Measurements from ENCODE around the gene ECHS1.
"Not testable (repeated sequence)": the region's sequence is repeated elsewhere in the genome, so short reads cannot be mapped to it uniquely, and the experiment has no call there.

The ECHS1 gene

GRCh38 chr10:133373174-133374090 lies at the start of gene ECHS1:
Gene ECHS1 (minus strand): TSS chr10:133373354. CDS start chr10:133373333, 21 bp downstream.
- DNase-seq (ENCODE audit: low read depth in 2 of 2): peak; percentile 74 to 78

- DNase-seq (ENCODE audit: low read depth in 2 of 2): no peak
Observed at GRCh38 chr10:133422223-133422806, 49.2 kb upstream of the ECHS1 start.

DNA sequence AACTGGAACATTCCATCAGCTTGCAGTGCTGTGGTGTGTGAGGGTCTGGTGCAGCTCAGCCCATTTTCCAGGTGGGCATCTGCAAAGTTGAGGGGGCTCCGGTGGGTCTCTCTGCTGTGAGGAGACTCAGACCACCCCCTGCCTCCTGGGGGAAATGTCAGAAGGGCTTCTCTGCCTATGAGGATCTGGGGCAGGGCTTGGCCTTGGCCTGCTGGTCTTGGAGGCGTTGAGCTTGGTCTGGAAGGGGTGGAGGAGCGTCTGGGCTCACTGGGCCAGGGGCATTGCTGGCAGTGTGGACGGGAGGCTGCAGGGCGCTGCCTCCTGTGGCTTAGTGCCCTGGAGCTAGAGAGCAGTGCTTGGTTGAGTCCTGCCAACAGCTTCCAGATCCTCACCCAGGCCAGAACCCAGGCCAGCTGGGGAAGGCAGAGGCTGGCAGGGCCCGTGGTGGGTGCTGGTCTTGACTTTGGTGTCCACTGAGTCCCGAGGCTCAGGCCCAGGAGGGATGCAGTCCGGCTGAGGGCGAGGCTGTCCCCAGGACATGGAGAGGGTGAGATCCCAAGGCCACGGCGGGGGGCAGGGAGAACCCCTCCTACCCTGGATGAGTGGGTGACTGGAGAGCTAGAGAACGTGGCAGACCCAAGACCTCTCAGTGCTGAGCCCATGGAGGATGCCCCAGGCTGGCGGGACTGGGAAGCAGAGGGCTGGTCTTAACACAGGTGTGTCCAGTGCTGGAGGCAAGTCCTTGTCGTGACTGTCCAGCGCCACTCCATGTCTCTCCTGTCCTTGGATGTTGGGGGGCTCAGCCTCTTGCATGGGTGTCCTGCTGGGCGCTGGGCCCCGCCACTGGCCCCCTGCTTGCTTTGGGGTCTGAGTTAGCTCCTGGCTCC lies 48.4 kb upstream of the ECHS1 start:
- no peak for DNase-seq (ENCODE audit: low read depth in 2 of 2)

DNA sequence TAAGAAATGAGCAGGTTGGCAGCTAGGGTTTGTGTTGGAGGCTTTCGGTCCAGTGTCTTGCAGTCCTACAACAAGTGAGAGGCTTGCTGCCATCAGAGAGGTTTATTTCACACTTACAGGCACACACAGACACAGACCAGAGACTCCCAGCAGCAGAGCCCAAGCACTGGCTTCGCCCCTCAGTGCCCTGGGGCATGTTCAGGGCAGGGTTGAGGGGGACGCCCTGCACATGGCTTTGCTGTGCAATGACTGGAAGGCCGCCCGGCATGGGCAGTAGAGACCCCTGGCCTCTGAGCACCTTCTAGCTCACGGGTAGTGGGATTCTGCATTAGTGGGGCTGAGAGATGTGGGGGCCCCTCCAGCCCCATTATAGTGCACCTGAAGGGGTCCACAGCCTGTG lies 47.4 kb upstream of the ECHS1 start:
- DNase-seq (ENCODE audit: low read depth in 2 of 2): no peak

GRCh38 chr10:133420028-133420427 lies 46.9 kb upstream of the ECHS1 start:
- DNase-seq (ENCODE audit: low read depth in 2 of 2): no peak

GRCh38 chr10:133419211-133419950 lies 46.2 kb upstream of the ECHS1 start:
- DNase-seq (ENCODE audit: low read depth in 2 of 2): no peak

DNA sequence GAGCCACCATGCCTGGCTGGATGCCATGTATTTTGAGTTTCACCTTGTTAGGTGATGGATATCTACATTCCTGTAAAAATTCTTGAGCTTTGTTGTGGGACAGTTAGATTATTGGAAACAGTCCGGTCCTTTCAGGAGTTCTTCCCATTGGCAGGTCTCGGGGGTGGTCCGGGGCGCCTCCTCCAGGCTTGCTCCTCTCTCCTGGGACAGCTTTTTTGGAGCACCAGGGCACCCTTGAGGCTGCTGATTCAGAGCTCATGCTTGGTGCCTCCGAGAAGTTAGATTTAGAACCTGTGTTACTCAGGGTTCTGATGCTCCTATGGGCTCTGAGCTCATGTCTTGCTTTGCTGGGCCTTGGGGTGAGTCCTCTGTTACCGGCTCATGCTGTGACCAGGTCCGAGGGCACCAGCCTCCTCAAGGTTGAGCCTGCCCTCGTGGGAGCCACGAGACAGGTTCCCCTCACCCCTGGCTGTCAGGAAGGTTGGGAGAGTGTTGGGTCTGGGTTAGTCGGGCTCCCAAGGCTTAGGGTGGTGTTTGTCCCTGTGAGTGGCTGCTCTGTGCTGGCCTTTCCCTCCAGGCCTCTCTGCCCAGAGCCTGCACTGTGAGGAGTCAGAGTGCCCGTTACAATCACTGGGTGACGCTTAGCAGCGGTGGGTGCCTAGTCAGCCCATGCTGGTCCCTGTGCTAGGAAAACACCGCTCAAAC lies 45.3 kb upstream of the ECHS1 start:
- no peak for DNase-seq (ENCODE audit: low read depth in 2 of 2)

DNA sequence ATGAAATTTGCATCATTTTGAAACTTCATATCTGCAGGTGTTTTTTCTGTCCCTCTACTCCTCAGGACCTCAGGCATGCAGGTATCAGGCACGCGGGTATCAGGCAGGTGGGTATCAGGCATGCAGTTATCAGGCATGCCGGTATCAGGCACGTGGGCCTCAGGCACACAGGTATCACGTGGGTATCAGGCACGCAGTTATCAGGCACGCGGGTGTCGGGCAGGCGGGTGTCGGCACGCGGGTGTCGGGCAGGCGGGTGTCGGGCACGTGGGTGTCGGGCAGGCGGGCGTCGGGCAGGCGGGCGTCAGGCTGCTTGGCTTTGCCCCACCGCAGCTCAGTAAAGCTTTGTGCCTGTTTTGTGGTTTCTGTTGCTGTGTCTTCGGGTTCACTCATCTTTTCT lies 42.6 kb upstream of the ECHS1 start:
- no peak for DNase-seq (ENCODE audit: low read depth in 2 of 2)

- not testable (repeated sequence) for DNase-seq (ENCODE audit: low read depth in 2 of 2)
Observed at GRCh38 chr10:133414401-133414800, 41.2 kb upstream of the ECHS1 start.

GRCh38 chr10:133412381-133412711 lies 39.2 kb upstream of the ECHS1 start:
- no peak for DNase-seq (ENCODE audit: low read depth in 2 of 2)

DNA sequence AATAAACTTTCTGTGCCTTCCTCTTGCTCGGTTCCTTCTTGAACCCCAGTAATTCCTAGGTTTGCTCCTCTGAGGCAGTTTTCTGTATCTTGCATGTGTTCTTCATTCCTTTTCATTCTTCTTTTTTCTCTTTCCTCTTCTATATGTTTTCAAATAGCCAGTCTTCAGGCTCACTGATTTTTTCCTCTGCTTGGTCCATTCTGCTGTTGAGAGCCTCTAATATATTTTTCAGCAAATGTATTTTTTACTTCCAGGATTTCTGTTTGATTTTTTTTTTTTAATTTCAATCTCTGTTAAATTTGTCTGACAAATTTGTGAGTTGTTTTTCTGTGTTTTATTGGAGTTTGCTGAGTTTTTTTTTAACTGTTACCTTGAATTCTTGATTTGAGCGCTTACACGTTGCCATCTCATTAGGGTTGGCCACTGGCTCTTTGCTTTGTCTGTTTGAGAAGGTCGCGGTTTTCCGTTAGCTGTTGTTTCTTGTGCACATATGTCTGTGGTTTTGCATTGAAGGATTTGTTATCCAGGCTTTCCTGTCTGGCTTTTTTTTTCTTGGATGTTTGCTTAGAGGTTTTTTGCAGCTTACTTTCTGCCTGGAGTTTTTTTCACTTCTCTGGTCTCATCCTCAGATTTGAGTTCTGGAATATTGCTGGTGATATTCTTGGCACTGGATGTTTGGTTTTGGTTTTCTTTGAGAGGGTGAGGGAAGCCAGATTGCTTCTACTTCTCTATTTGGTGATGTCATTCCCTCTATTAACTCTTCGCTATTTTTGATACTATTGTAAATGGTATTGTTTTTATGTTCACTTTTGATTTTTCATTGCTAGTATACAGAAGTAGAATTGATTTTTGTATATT lies 38.6 kb upstream of the ECHS1 start:
- DNase-seq (ENCODE audit: low read depth in 2 of 2): no peak

DNA sequence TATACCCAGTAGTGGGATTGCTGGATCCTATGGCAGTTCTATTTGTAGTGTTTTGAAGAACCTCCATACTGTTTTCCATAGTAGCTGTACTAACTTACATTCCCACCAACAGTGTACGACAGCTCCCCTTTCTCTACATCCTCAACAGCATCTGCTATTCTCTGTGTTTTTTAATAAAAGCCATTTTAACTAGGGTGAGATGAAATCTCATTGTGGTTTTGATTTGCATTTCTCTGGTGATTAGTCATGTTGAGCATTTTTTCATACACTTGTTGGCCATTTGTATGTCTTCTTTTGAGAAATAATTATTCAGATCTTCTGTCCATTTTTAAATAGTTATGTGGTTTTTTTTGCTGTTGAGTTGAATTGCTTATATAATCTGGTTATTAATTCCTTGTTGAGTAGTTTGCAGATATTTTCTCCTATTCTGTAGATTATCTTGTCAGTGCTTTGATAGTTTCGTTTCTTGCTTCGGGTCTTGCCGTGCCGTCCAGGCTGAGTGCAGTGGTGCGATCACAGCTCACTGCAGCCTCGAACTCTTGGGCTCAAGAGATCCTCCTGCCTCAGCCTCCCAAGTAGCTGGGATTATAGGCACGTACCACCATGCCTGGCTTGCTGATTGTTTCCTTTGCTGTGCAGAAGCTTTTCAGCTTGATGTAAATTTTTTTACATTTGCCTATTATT lies 32.8 kb upstream of the ECHS1 start:
- DNase-seq (ENCODE audit: low read depth in 2 of 2): peak; percentile 30 to 34

- peak; percentile 6 to 14 for DNase-seq (ENCODE audit: low read depth in 2 of 2)
Observed at GRCh38 chr10:133405272-133405671, 32.1 kb upstream of the ECHS1 start.

DNA sequence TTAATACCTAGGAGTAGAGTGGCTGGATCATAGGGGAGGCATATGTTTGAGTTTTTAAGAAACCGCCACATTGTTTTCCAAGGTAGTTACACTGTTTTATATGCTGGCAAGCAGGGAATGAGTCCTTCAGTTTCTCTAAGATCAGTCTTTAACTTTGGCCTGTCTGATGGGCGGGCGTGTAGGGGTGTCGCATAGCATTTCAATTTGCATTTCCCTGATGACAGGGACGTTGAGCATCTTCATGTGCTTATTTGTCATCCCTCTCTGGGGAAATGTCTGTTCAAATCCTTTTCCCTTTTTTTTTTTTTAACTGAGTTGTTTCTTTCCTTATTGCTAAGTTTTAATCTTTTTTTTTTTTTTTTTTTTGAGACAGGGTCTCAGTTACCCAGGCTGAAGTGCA lies 30.6 kb upstream of the ECHS1 start:
- DNase-seq (ENCODE audit: low read depth in 2 of 2): no peak

- DNase-seq (ENCODE audit: low read depth in 2 of 2): no peak
Observed at GRCh38 chr10:133403359-133403758, 30.2 kb upstream of the ECHS1 start.

DNA sequence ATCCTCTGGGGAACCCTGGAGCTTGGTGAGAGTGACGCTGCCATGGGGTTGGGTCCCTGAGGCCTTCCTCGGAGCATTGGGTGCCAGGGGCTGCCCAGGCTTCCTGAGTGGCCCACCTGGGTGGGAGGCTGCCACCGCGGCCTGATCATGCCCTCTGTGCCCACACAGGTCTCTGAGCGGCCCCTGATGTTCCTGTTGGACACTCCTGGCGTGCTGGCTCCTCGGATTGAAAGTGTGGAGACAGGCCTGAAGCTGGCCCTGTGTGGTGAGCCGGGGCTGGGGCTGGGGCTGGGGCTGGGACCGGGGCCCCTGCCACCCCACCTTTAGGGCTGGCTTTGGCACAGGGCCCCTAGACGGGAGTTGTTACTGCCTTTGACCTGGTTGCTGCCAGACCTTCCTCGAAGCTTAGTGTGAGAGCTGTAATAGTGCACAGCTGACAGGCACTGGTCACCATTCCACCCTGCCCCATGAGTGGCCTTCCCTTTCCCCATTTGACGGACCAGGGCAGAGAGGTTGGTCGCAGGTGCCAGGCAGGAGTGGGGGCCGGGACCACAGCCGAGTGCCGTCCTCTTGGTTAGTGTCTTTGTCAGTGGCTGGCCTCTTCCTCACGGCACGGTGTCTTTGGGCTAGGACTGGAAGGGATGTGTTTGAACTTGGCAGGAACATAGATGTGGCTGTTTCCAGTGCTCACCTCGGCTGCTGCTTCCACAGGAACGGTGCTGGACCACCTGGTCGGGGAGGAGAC lies 29.0 kb upstream of the ECHS1 start:
- DNase-seq (ENCODE audit: low read depth in 2 of 2): no peak

GRCh38 chr10:133401500-133401899 lies 28.3 kb upstream of the ECHS1 start:
- no peak for DNase-seq (ENCODE audit: low read depth in 2 of 2)

GRCh38 chr10:133400624-133401424 lies 27.7 kb upstream of the ECHS1 start:
- DNase-seq (ENCODE audit: low read depth in 2 of 2): no peak

Measured in fibroblast of skin of left quadriceps (primary cell).